Right lung (tissue), 10 donors: ENCODE results near the gene ZBED5. TPM values are rescaled to one million over a fixed set of nuclear protein-coding genes. Genes with fewer than 3 reads are reported as not detected.
"Not testable (repeated sequence)": the region's sequence is repeated elsewhere in the genome, so short reads cannot be mapped to it uniquely, and the experiment has no call there.

Experiments used
- DNase-seq, 2 donors: peaks; one replicate each; pipeline ENCODE4 v3.0.0-alpha.2; 2013
- long read RNA-seq, 8 donors: transcript quantifications; one replicate each; lab custom pipeline, GENCODE V29; 2026
- polyA plus RNA-seq, 5 donors: library from polyadenylated mRNA; unstranded; fragments of 120-200 nt; gene quantifications; one replicate each; pipeline versions ENCODE4 v1.2.1 to v1.2.3, GENCODE V29; 2013; ENCODE audit warnings: inconsistent platforms in 1 of 5, low replicate concordance in 1 of 5; ENCODE audit not compliant: insufficient read length in 5 of 5, insufficient read depth in 1 of 5

Gene ZBED5
- polyA plus RNA-seq: 100 to 1,000 TPM; 100 to 159 (median 120) TPM
- long read RNA-seq, donor 1, transcript ZBED5-201 (3 exons, 2,512 nt): major isoform, 13 of 24 reads
- long read RNA-seq, donor 1, partial matches to known transcripts: 7 of 24 reads
- long read RNA-seq, donor 1, other reads (novel, unspliced or antisense): 0 of 24 reads
- long read RNA-seq, donor 2, transcript ZBED5-201 (3 exons, 2,512 nt): major isoform, 5 of 10 reads
- long read RNA-seq, donor 2, partial matches to known transcripts: 0 of 10 reads
- long read RNA-seq, donor 2, other reads (novel, unspliced or antisense): 0 of 10 reads
- long read RNA-seq, donor 3, transcript ZBED5-201 (3 exons, 2,512 nt): major isoform, 7 of 24 reads
- long read RNA-seq, donor 3, partial matches to known transcripts: 11 of 24 reads
- long read RNA-seq, donor 3, other reads (novel, unspliced or antisense): 0 of 24 reads
- long read RNA-seq, donor 4, transcript ZBED5-201 (3 exons, 2,512 nt): major isoform, 9 of 11 reads
- long read RNA-seq, donor 4, partial matches to known transcripts: 0 of 11 reads
- long read RNA-seq, donor 4, other reads (novel, unspliced or antisense): 0 of 11 reads
- long read RNA-seq, donor 5, transcript ZBED5-201 (3 exons, 2,512 nt): major isoform, 13 of 16 reads
- long read RNA-seq, donor 5, partial matches to known transcripts: 0 of 16 reads
- long read RNA-seq, donor 5, other reads (novel, unspliced or antisense): 0 of 16 reads
- long read RNA-seq, donor 6, transcript ZBED5-201 (3 exons, 2,512 nt): major isoform, 14 of 18 reads
- long read RNA-seq, donor 6, partial matches to known transcripts: 0 of 18 reads
- long read RNA-seq, donor 6, other reads (novel, unspliced or antisense): 0 of 18 reads
- long read RNA-seq, donor 7, transcript ZBED5-201 (3 exons, 2,512 nt): major isoform, 7 of 15 reads
- long read RNA-seq, donor 7, partial matches to known transcripts: 0 of 15 reads
- long read RNA-seq, donor 7, other reads (novel, unspliced or antisense): 6 of 15 reads
- long read RNA-seq, donor 8, transcript ZBED5-201 (3 exons, 2,512 nt): major isoform, 7 of 8 reads
- long read RNA-seq, donor 8, partial matches to known transcripts: 0 of 8 reads
- long read RNA-seq, donor 8, other reads (novel, unspliced or antisense): 0 of 8 reads

DNA sequence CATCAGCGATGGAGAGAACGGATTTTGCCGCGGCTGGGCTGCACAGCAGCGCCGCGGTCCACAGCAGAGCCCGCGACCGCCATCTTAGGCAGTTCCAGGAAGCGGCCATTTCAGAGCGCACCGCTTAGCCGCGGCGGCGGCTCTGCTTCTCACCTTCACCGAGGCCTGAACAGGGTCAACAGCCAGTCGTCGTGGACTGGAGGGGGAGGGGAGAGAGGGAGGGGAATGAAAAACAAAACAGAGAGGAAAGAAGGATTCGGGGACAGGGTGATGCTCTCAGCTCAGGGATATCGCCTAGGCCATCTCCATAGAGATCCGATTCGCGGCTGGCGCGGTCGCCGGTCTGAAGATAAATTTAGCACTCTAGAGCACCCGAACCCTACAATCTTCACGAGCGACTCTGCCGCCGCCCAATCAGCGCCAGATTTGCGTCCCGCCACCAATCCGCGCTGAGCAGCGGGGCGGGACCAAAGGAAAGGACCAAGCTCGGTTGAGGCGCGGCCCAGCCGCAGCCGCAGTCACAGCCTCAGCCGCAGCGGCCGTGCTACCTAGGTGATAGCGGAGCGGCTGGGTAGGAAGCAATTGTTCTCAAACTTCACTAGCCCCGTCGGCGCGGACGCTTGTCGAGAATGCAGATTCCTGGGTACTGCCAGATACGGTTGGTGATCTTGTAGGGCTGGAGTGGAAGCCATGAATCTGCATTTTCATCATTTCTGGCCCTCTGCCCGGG is at the start of gene ZBED5:
Gene ZBED5, minus strand, starts transcription at position 345 of the 730 bp plus-strand sequence. CDS start 3,108 bp downstream, outside the sequence.
- peak; percentile 98 to 99 for DNase-seq

DNA sequence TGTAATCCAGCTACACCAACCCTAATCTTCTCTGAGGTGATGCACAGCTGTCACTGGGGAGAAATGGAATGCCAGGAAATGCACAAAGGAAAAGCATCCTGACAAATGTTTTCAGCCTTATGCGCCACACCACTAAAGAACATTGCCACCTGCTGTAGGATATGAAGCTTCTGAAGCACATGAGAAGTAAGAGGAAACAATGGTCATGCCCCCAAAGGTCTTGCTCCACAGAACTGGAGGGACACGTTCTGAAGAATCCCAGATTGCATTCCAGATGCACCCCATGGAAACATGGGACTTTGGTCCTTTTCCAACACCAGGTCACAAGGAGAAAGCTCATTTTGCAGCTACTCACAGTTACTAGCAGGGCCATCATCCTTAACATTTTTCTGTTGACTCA is 48.7 kb upstream of the ZBED5 start:
- DNase-seq: no peak

DNA sequence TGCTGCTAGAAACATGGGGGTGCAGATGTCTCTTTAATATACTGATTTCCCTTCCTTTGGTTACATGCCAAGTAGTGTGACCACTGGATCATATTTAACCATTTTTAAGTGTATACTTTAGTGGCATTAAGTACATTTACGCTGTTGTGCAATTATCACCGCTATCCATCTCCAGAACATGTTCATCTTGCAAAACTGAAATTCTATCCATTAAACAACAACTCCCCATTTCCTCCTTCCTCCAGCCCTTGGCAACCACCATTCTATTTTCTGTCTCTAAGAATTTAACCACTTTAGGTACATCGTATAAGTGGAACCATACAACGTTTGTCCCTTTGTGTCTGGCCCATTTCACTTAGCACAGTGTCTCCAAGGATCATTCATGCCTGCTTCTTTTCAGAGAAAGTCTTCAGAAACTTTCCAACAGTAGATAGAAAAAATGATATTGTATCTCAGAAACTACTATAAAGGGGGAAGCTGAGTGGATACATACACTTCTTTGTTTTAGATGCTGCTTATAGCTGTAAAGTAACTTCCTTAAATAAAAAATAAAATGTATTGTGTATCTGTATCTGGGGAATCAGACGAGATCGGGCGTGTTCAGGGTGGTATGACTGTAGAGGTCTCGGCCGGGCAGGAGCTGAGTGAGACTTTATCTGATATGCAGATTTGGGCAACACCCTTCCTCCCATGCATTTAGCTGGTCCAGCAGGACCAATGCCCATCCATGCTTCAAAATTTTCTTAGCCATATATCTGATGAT is 44.6 kb upstream of the ZBED5 start:
- no peak for DNase-seq

DNA sequence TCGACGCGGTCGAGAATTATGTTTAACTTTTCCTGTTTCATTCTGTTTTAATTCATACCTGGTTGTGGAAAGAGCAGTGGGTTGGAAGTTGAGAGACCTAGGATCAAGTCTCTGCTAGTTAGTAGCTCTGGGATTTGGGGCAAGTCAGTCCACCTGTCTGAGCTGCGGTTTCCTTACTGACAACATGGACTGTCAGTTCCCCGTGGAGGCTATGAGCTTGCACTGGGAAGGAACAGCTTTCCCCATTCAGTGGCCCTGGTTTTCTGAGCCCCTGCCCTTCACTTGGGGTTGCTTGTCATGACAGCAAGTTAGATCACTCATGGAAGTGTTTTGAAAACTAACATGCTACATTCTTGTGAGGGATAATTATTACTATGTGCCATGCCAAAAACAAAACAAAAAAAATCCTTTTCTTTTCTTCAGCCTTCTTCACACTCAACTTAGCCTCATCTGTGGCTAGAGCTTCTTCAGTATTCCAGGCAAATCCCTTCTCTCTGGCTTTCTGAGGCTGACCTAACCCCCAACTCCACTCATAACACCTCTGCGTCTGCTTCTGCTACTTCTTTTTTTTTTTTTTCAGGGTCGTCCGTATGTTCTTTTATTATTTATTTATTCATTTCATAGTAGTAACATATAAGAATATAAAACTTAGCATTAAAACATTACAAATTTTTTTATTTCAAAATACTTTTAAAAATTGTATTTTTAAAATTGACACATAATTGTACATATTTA is 43.0 kb upstream of the ZBED5 start:
- no peak for DNase-seq

DNA sequence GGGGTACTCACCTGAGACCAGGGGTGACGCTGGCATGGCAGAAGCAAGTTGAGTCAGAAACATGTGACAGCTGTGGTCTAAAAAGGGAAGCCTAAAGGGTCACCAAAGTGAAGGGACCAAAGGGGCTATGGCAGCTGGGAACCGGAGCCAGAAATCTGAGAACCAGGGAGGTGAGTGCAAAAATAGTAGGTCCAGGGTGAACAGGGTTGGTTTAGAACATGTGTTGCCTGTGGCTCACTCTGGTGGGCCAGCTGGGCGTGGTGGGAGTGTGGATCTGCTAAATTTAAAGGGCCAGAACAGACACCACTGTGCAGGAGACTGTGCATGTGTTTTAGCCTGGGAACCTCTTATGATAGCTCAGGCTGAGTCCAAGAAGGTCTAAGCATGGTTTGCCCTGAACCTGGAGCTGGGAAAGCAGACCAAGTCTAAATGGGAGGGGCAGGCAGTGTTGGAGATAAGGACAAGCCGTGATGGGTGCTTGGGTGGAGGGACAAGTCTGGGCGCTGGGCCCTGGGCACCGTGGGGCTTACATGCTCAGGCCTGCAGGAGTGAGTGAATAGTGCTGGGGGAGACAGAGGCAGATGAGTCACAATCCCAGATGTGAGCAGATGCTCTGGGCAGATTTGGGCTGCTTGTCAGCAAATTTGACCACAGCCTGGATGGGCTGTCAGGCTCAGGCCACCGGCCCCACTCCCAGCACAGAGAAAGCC is 41.4 kb upstream of the ZBED5 start:
- DNase-seq: no peak

DNA sequence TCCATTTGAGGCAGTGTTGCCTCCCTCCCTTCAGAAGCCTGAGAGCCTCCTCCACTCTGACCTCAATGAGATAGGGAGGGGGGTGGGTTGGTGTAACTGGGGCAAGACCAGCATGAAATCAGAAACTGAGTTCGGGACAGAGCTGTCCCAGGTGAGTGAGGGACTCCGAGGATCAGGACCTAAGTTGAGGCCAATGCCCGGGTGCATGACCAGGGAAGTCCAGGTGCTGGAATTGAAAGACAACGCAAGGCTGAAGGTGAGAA is 40.8 kb upstream of the ZBED5 start:
- DNase-seq: no peak

DNA sequence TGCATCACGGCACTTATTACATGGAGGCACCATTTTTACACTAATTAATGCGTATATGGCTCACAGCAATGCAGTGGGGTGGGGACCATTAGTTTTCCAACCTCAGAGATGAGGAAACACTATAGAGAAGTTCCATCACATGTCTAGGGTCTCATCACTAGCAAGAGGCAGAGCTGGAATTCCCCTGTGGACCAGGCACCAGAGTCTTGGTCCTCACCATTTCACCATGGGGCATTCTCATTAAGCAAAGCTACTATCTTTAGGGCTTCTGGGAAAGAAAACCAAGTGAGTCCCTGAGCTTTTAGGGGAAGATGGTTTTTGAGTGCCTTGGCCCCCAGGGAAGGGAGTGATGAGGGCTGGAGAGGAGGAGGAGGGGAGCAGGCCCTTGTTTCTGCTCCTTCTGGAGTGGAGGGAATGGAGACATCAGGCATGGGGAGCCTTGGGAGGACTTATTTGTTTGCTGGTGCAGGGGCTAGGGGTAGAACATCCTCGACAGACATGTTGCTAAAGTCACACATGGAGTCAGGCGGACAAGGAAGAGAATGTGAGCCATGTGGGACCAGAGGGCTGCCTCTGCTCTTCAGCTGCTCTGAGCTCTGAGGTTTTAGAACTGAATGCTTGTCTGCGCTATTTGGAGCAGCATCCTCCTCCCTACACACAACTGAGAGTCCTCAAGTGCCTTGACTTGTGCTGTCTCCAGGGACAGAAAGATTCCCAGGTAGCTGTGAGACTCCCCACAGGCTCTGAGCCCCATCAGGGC is 40.3 kb upstream of the ZBED5 start:
- DNase-seq: no peak

DNA sequence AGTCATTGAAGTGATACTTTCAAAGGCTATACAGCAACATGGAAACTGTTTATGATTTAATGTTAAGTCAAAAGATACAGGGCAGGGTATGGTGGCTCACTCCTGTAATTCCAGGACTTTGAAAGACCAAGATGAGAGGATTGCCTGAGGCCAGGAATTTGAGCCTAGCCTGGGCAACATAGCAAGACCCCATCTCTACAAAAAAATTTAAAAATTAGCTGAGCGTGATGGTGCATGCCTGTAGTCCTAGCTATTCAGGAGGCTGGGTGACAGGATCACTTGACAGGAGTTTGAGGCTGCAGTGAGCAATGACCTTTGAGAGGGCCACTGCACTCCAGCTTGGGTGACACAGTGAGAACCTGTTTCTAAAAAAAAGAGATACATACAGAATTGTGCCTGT is 39.3 kb upstream of the ZBED5 start:
- no peak for DNase-seq

DNA sequence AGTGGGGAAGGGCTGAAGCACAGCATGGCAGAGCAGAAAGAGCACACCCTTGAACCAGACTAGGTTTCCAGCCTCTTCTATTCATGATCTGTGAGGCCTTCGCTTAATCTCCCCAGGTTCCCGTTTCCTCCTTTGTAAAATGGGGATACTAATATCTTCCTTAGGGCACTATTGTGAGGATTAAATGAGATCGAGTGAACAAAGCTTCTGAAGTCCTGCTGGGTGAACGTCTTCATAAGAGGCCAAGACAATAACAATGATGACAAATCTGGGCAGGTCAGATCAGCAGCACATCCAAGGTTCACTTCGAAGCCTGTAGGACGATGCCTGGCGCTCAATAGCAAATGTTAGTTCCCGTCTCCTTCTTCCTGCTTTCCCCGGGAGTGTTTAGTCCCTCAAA is 38.6 kb upstream of the ZBED5 start:
- no peak for DNase-seq

DNA sequence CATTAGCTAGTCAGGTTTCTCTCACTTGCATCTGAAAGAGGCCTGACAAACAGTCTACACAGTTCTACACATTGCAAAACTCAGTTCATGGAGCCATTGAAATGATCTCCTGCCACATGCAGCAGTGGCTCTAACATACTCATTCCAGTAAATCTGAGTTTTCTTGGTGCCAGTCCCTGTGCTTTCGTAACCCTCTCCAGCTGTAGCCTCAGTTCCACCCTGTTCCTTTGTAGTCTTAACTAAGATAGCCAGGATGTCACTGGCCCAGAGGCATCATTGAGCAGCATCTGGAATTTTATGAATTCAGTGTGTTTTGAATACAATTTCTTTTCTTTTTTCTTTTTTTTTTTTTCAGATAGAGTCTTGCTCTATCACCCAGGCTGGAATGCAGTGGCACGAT is 37.4 kb upstream of the ZBED5 start:
- no peak for DNase-seq

DNA sequence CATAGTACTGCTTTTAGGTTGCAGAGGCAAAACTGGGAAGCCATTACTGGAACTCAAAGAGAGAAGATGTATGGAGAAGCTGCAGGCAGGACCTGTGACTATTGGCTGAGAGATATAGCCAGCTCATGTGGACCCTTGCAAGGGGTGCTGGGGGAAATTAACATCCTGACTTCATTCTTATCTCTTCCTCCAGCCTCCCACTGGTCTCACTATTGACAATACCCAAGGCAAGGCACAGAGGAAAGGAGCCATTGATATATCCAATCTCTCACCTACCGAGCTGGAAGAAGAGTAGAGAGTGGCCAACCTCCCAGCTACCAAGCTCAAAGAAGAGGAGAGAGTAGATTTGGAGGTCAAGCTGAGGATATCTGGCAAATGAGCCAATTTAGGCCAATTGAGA is 36.8 kb upstream of the ZBED5 start:
- DNase-seq: no peak

DNA sequence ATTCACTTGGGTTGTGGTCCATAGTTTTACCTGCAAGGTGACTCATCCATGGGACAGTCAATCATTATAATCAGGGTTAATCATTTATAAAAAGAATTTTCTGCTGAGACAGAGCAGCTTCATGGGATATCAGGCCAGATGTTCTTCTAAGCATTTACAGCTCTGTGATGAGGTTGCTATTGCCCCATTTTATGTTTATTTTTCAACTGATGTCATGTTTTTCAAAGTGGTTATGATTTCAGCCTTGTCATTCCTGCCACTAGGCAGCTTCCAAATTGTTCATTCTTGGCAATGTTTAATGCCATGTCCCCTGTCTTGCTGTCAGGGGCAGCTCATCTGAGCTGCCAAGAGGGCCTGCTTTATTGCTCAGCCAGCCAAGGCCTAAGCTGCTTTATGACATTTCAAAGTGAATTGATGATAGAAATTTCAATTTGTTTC is 35.9 kb upstream of the ZBED5 start:
- DNase-seq: peak; percentile 80 to 87

DNA sequence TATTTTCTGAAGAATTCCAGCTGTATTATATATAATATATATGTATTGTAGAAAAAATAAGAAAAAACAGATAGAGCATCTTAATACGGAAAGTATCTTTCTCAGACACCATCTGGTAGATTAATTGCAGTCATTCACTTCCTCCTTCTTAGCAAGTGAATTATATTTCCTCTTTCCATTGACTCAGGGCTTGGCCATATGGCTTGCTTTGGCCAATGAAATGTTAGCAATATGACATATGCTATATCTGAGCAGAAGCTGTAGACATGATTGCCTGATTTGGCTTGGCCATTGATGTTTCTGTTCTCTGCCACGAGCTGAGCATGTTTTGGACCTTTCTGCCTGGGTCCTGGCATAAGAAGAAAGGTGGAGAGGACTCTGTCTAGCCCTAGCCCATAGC is 34.4 kb upstream of the ZBED5 start:
- no peak for DNase-seq

DNA sequence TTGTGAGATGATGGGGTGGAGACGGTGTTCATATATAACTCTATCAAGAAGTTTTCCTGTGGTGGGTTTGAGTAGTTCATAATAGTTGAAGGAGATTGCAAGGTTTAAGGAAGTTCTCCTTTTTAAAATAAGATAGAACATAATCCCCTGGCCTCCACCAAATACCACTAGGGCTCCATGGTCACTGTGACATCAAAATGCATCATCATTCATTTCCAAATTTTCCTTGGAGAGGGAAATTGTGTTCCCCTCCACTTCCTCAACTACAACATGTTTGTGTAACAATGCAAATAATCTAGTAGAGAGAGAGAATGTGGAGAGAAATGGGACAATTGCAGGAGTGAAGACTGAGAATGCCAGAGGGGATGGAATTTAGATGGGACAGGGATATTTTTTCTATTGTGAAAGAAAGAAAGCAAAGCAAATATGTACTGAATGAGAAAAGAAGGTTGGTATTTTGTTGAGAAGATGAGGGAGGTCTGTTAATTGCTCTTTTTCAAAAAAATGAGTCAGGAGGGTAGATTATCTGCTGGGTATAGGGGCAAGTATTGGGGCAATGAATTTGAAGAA is 33.4 kb upstream of the ZBED5 start:
- no peak for DNase-seq

DNA sequence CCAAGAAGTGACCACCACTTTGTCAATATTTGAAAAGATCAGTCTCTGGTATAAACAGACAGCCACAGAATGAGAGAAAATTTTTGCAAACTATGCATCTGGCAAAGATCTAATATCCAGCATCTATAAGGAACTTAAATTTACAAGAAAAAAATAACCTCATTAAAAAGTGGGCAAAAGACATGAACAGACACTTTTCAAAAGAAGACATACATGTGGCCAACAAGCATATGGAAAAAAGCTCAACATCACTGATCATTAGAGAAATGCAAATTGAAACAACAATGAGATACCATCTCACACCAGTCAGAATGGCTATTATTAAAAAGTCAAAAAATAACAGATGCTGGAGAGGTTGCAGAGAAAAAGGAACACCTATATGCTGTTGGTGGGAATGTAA is 32.2 kb upstream of the ZBED5 start:
- DNase-seq: not testable (repeated sequence)

DNA sequence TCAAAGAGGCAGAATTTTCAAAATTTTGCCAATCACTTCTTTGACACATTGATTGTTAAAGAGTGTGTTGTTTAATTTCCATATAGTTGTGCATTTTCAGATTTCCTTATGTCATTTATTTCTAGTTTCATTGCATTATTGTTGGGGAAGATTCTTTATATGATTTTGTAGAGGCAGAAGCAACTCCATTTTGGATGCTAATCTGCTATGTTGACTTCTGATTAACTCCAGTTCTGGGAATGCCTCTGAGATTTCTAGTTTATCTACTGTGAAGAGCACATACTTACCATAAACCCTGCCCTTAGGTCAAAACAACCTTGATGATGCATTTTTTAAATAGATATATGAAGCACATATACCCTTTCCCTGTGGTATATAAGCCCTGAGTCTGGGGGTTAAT is 29.5 kb upstream of the ZBED5 start:
- DNase-seq: no peak

DNA sequence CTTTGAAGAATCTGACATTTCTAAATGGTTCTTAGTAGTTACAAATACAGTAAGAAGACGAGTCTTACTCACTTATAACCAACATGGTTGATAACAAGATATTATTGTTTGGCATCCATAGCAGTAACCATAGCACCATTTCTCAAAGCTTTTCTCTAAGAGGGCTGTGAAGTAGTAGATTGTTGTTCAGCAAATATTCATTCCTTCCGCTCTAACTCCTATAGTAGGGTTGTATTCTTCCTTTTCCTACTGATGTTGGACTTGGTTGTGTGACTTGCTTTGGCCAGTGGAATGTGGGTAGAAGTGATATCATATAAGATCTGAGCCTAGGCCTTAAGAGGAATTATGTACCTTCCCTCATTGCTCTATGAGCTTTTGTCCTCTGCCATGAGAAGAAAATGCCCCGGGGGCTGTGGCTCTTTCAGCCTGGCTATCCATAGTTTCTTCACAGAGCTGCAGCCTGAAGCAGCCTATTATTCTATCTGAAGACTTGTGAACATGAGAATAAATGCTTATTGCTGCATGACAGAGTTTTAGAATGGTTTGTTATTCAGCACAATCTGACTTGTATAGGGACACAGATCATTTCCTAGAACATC is 28.9 kb upstream of the ZBED5 start:
- DNase-seq: no peak
